ENCODE measurements around the gene DROSHA.

- TF ChIP-seq EZH2 (IDR thresholded peaks at IDR 0.05; ENCODE audit: low read length, missing control alignments) (no peak), CTCF (conservative IDR thresholded peaks at IDR 0.05 in 1 of 2, IDR thresholded peaks at IDR 0.05 in 1 of 2; ENCODE audit: low read depth in 1 of 2, low read length in 2 of 2) (no peak)
These were observed 174.9 kb downstream of the DROSHA start for GRCh38 chr5:31357038-31357437.

Measured in fibroblast of lung (primary cell).